Stimulated activated naive CD8-positive, alpha-beta T cell treated with anti-CD3 and anti-CD28 coated beads, Interleukin-15, amount 100 ng/mL, for 72 hours (primary cell): ENCODE measurements around the gene CD3G.
"Not testable (repeated sequence)": the region's sequence is repeated elsewhere in the genome, so short reads cannot be mapped to it uniquely, and the experiment has no call there.

Experiments used
- ATAC-seq: fragments of 150-1000 bp; cut with Tn5 transposase; 2 replicates; pipeline ENCODE4 v1.10.0; 2021; ENCODE audit warnings: mild to moderate bottlenecking, moderate library complexity
- DNase-seq, 2 donors: peaks; one replicate each; pipeline ENCODE4 v3.0.0; 2021 to 2022
- H3K27ac Mint-ChIP-seq, 2 donors: one replicate each; pipeline ENCODE4 v1.8.0; 2022; ENCODE audit warnings: mild to moderate bottlenecking in 2 of 2, mixed read lengths in 2 of 2, moderate library complexity in 2 of 2
- H3K27me3 Mint-ChIP-seq: one replicate; pipeline ENCODE4 v1.8.0; 2022; ENCODE audit warnings: mixed read lengths
- H3K4me1 Mint-ChIP-seq: one replicate; pipeline ENCODE4 v1.8.0; 2022; ENCODE audit warnings: mild to moderate bottlenecking, mixed read lengths
- H3K4me3 Mint-ChIP-seq, 2 donors: one replicate each; pipeline ENCODE4 v1.8.0; 2022; ENCODE audit warnings: mild to moderate bottlenecking in 2 of 2, mixed read lengths in 2 of 2, moderate library complexity in 1 of 2
- H3K9me3 Mint-ChIP-seq, 2 donors: one replicate each; pipeline ENCODE4 v1.8.0; 2022; ENCODE audit warnings: mixed read lengths in 2 of 2

CD3G gene

GRCh38 chr11:118396097-118396501, 52.0 kb downstream of the CD3G start:
- no peak for ATAC-seq
- H3K9me3 Mint-ChIP-seq, result no peaks in the 10 kb centered on the region
- H3K4me1 Mint-ChIP-seq, result peaks cover 56% of the 10 kb centered on the region
- H3K4me3 Mint-ChIP-seq, result peak overlapping the region; percentile 49
- H3K27ac Mint-ChIP-seq, result peak overlapping the region; percentile 95 to 96
- peak in 1 of 2 donors; percentile 11 for DNase-seq
- no peaks in the 10 kb centered on the region for H3K27me3 Mint-ChIP-seq

- Mint-ChIP-seq H3K9me3 (no peaks in the 10 kb centered on the region), H3K27ac (peak overlapping the region; percentile 69 to 96), H3K27me3 (no peaks in the 10 kb centered on the region), H3K4me1 (peaks cover 60% of the 10 kb centered on the region), H3K4me3 (no peak overlapping the region)
- no peak for ATAC-seq
- no peak for DNase-seq
Observed at GRCh38 chr11:118397448-118397847, 53.3 kb downstream of the CD3G start.

- peak; percentile 38 to 69 for DNase-seq
- peak overlapping the region; percentile 100 for H3K27ac Mint-ChIP-seq
- H3K27me3 Mint-ChIP-seq, result no peaks in the 10 kb centered on the region
- H3K9me3 Mint-ChIP-seq, result no peaks in the 10 kb centered on the region
- ATAC-seq, result peak; percentile 95
- peaks cover 69% of the 10 kb centered on the region for H3K4me1 Mint-ChIP-seq
- peak overlapping the region; percentile 91 to 98 for H3K4me3 Mint-ChIP-seq
Observed at GRCh38 chr11:118398791-118399559, 54.8 kb downstream of the CD3G start.

- Mint-ChIP-seq H3K4me1 (peaks cover 81% of the 10 kb centered on the region), H3K9me3 (no peaks in the 10 kb centered on the region), H3K27me3 (no peaks in the 10 kb centered on the region), H3K4me3 (peak within 1 kb of the TSS; percentile 91 to 98), H3K27ac (peak within 1 kb of the TSS; percentile 100)
- DNase-seq (peak; percentile 91 to 92), ATAC-seq (peak; percentile 68)
Observed at GRCh38 chr11:118401151-118401879, 57.2 kb downstream of the CD3G start, which contains the start of gene ATP5MG. TSS of gene ATP5MG (plus strand) at chr11:118401606. CDS start at chr11:118401666, 60 bp downstream.

GRCh38 chr11:118401880-118402590, 57.9 kb downstream of the CD3G start:
- DNase-seq (no peak), ATAC-seq (no peak)
- Mint-ChIP-seq H3K27me3 (no peaks in the 10 kb centered on the region), H3K4me1 (peaks cover 81% of the 10 kb centered on the region), H3K4me3 (peak overlapping the region; percentile 91 to 98), H3K9me3 (no peaks in the 10 kb centered on the region), H3K27ac (peak overlapping the region; percentile 100)

- H3K27me3 Mint-ChIP-seq, H3K9me3 Mint-ChIP-seq, ATAC-seq, DNase-seq: not testable (repeated sequence)
- H3K4me1 Mint-ChIP-seq, result peaks cover 77% of the 10 kb centered on the region
- H3K4me3 Mint-ChIP-seq, result peak overlapping the region; percentile 91 to 98
- H3K27ac Mint-ChIP-seq, result peak overlapping the region; percentile 79 to 91
Observed at GRCh38 chr11:118402594-118402993, 58.5 kb downstream of the CD3G start.
